GM19455 (cell line): ENCODE results near the gene TMEM40.
"Not testable (repeated sequence)": the region's sequence is repeated elsewhere in the genome, so short reads cannot be mapped to it uniquely, and the experiment has no call there.

Experiments used
- ATAC-seq: cut with Tn5 transposase; IDR thresholded peaks from one replicate; pipeline ENCODE4 v1.9.1; 2021; ENCODE audit not compliant: unreplicated experiment

Gene TMEM40, protein sequence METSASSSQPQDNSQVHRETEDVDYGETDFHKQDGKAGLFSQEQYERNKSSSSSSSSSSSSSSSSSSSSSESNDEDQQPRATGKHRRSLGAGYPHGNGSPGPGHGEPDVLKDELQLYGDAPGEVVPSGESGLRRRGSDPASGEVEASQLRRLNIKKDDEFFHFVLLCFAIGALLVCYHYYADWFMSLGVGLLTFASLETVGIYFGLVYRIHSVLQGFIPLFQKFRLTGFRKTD

DNA sequence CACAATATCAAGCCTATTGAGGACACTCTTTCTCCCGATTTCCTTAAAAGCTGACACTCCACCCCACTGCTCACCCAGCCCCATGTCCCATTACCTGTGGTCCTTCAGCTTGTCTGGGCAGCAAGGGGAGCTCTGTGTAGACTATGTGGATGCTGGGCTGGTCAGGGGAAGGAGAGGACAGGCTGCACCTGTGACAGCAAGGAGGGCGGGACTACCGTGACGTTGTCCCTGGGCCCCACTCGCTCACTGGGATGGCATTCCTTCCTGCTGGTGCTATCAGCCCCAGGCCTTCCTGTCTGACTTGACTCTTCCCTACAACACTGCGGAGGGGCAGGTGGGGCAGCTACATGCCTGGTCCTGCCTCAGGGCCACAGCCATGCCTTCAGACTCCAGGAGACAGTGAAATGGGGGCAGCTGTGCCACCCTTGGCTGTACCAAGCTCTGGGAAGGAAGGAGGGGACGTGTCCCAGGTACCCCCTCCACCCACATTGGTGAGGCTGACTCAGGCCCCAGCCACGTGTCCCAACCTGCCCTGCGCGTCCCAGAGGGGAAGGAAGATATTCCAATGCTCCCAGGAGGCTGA lies at the start of gene TMEM40:
TSS of gene TMEM40 (minus strand) at position 163 of the 583 bp plus-strand sequence. CDS start 9,427 bp downstream, outside the sequence.
- no peak for ATAC-seq

DNA sequence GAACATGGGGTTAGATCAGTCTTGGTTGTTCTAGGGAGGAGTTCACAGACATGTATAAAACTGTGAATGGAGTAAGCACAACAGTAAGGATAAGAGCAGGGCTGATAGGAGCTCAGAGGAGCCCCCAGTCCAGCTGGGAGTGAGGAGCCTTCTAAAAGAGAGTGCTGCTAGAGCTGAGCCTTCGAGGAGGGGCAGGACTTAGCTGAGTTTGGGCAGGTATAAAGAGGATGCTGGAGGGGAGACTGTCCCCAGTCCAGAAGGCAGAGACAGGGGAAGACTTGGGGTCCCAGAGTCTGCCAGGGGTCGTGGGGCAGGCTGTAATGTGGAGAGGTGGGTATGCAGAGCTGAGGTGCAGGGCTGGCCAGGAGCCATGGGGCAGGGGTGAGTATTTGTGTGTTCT lies 49.5 kb upstream of the TMEM40 start:
- no peak for ATAC-seq

DNA sequence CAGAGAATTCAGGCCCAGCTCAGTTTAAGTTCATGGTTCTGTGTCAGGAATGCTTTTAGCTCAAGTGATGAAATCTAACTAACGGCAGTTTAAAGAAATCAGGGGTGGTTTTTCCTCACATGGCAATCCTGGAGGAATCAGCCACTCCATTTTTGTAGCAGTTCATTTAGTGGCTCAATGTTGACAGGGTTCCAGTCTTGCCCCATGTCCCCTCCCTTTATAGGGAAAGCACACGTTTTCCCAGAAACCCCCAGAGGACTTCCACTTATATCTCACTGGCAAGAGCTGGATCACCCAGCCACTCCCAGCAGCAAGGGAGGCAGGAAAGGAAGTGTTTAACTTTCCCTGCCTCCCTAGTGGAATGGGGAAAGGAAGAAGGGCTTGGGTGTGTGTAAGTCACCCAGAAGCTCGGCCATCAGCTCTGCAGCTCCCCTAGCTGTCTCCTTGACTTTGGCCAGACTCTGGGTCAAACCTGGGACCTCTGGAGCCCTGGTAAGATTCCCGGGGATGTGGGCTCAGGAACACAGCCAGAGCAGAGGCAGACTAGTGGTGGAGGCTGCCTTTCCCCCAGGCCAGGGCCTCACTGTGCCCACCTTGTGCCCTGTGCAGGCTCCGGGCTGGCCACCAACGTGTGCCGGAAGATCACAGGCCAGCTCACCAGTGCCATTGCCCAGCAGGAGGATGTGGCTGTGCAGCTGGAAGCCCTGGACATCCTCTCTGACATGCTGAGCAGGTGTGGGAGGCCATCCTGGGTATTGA lies 48.7 kb upstream of the TMEM40 start:
- ATAC-seq, result no peak

DNA sequence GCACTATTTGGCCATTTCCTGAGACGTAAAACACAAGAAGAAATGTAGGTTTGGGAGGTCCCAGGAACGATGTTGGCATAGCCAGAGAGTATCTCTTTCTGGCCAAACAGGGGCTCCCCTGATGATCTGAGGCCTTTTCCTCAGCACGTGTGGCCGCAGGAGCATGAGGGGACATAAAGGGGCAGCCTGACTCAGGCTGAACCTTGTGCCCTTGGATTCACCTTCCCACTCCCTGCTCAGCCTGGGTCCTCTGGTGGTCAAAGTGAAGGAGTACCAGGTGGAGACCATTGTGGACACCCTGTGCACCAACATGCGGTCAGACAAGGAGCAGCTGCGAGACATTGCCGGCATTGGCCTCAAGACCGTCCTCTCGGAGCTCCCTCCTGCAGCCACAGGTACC lies 48.0 kb upstream of the TMEM40 start:
- ATAC-seq, result no peak

DNA sequence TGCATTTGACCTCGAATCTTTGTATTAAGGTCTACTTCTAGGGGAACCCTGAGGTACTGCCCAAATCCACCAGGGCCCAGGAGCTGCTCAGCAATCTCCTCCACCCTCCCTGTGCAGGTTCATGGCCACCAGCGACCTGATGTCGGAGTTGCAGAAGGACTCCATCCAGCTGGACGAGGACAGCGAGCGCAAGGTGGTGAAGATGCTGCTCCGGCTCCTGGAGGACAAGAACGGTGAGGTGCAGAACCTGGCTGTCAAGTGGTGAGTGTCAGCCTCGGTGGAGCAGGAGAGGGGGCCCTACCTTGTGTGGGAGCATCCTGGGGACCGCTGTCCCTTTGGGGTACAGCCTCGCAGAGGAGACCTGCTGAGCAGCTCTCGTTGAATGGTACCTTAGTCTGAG lies 44.3 kb upstream of the TMEM40 start:
- no peak for ATAC-seq

DNA sequence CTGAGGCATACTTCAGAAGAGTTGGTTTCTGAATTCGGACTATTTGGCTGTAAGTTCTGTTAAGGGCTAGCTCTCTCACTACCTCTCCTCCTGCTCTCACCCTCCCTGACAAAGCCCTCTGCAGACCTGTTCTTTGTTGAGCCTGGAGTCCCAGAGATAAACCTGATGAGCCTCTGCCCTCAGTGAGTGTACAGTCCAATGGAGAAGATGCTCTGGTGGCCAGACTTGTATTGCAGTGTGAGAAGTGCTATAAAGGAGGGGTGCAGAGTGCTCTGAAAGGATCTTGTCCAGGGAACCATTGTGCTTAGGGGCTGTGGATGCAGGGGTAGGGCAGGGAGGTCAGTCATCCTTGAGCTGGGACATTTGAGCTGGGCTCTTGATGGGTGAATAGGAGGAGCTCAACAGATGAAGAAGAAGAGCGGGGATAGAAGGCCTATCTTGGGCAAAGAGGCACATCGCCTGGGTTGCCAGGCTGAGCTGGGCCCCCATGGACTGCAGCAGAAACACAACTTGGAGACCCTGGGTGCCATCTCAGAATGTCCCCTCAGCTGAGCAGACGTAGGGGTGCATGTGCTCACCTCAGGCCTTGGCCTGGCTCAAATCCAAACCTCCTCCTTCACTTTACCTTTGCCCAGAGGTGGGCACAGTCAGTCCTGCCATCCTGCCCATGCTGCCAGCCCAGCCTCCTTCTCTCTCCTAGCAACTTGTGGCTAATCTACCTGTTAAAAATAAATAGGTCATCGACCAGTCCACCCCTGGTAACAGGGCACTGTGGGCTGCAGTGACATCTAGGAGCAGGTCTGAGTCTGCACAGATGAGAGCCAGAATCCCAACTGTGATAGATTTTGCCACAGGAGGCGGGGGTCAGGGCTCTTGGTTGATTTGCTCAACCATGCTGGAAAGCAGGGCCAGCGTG lies 40.7 kb upstream of the TMEM40 start:
- no peak for ATAC-seq

DNA sequence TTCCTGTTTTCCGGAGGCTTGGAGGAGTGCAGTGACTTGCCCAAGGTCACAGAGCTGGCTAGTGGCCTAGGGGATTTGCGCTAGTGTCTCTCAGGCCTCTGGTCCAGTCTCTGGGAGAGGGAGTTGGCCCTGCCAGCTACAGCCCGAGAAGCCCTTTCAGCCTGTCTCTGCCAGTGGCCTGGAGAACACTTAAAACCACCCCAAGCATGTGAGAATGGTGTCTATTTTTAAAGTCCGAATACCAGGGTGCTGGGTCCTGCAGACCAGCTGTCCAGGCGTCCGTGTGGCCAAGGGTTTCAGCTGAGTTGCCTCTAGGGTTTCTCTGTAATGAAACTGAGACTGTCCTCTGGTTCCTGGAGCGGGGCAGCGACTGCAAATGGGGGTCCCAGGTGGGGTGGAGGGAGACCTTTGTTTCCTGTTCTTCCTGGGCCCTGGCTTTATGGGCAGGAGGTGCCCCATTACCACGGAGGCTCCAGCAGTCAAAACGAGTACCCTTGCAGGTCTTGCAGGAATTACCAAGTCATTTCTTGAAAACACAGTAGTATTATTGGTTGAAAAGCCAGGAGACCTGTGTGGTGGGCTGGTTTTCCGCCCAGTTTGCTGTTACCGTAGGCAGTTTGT lies 39.6 kb upstream of the TMEM40 start:
- no peak for ATAC-seq

DNA sequence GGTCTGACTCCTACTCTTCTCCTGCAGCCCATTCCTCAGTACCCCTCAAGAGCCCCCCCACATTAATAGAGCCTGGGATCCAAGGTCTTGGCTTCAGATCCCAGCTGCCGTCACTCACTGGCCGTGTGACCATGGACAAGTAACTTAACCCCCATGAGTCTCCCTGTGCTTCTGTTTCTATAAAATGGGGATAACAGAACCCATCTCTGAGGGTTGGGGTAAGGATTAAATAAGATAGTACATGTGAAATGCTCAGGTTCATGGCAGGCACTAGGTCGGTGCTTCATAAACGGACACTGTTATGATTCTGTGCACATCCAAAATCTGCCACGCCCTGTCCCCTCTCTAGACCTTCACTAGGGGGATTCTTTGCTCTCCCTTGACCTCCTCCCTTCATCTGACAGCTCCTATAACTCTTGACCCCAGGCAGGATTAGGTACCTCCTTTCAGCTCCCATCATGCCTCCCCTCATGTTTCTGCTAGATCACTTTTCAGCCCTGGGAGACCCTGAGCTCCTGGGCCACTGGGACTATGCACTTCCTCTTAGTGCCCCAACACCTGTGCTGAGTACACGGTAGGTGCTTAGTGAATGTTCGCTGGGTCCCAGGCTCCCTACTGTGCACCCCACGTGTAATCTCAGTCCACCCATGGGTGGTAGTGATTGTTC lies 39.0 kb upstream of the TMEM40 start:
- ATAC-seq, result no peak

DNA sequence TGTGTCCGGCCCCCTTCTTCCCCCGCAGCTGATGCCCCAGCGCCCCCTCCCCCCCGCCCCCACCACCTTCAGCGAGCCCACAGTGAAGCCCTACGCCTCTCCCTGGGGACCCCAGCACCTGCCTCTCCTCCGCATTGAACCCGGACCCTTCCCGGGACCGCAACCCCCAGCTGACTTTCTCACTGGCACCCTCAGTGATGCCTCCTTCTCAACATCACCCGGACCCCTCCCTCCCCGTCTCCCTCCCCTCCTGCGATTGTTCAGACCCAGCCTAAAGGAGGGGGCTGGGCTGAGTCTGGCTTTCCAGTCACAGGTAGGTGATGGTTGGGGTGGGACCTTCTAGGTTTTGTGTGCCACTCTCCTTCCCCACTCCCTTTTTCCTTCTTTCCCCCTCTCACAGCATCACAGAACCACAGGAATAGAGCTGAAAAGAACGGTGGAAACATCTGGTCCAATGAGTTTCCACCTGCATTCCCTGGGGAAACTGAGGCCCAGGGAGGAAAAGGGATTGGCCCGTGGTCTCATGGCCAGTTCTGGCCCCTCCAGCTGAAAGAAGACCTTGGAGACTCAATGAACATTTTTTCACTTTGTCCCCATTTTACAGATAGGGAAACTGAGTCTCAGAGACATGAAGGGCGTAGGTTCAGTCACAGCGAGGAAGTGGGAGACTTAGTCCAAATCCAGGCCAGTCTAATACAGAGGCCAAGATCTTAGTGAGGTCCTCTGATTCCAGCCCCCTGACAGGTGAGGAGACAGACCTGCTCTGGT lies 38.2 kb upstream of the TMEM40 start:
- ATAC-seq, result no peak

DNA sequence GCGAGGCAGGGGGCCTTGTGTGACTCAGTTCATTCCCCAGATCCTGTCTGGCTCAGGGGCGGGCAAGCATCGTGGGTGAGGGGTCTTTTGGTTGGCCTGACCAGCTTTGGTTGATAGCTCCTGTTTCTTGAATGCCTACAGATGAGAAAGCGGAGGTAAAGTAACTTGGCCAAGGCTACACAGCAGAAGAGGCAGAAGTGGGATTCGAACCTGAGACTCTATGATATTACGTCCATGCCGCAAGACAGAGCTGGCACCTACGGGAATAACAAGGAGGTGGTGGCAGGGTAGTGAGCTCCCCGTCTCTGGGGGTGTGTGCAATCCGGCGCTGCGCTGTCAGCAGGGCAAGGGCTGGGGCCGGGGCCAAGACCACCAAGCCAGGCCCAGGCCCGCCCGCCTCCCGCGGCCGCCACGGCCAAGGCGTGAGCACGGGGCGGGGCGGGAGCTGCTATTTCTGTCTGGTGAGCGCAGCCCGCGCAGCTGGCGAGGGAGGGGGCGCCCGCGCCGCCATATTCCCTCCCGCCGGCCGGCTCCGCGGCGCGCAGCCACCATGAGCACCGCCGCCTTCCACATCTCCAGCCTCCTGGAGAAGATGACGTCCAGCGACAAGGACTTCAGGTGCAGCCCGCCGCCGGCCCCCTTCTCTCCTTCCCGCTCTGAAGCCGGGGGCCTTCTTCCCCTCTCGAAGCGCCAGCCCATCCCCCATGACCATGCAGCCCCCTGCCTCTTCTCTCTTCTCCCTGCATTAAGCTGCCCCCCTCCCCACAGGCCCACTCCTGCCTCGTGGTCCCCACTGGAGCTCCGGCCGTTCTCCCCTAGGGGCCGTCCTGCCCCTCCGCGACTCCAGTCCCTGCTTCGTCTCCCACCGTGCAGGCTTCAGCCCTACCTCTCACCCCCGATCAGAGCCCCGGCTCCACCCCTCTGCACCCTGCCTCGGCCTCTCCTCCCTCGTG lies 37.4 kb upstream of the TMEM40 start, which contains the start of gene CAND2:
TSS of gene CAND2 (plus strand) at position 510 of the 953 bp plus-strand sequence. CDS start at position 551, 41 bp downstream.
- ATAC-seq, result no peak

DNA sequence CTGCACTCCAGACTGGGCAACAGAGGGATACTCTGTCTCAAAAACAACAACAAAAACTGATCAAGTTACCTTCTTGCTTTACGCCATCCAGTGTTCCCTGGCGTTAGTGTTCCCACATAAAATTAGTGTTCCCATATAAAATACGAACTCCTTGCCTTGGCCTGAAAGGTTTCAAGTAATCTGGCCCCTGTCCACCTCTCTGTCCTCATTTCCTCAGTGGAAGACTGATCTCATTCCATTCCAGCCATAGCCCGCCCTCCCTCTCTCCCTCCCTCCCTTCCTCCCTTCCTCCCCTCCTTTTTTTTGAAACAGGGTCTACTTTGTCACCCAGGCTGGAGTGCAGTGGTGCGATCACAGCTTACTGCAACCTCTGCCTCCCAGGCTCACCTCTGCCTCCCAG lies 34.6 kb upstream of the TMEM40 start:
- ATAC-seq, result no peak

DNA sequence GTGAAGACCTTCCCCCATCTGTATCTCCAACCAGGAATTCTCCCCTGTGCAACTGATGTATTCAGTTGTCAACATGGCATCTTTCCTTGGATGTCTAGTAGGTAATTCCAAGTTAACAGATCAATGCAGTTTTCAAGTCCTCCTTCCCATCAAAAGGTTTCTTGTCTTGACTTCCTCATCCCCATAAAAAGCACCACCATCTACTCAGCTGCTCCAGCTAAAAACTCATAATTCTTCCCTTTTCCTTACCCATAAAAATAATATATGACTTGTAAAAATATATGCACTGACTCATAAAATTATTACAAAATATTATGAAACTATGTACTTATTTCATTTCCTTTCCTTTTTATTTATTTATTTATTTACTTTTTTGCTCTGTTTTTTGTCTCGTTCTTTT lies 32.4 kb upstream of the TMEM40 start:
- no peak for ATAC-seq

DNA sequence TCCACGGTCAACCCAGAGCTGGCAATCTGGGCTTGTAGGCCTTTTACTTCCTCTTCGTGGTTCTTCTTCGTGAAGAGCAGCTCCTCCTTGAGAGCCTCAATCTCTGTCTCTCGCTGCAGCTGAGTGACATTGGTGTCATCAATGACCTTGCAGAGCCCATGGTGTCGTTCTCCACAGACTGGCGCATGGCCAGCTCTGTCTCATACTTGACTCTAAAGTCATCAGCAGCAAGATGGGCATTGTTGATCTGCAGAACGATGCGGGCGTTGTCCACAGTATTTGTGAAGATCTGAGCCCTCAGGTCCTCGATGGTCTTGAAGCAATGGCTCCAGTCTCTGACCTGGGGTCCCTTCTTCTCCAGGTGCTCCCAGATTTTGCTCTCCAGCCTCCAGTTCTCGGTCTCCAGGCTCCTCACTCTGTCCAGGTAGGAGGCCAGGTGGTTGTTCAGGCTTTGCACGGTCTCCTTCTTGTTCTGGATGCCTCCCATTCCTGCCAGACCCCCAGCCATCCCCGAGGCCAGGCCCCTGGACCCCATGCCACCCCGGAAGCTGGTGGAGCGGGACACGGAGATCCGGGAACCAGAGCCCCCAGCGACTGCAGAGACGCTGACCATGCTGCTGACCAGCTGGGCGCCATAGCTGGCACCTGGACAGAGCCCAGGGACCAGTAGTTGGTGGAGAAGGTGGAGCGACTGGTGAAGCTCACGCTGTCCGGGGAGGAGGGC lies 29.1 kb upstream of the TMEM40 start:
- not testable (repeated sequence) for ATAC-seq

DNA sequence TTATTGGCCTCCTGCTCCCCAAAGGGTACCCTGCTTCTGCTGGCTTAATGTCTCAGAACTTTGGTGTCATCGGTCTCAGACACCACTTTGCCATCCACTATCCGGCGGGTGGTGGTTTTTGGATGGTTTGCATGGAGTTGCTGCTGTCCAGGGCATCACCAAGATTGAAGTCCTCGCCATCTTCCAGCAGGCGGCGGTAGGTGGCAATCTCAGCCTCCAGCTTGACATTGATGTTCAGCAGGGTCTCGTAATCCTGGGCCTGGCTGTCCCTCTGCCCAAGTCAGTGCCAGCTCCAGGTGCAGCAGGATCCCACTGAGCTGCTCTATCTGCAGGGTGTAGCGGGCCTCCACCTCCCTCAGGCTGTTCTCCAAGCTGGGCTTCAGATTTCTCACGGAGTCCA lies 28.3 kb upstream of the TMEM40 start:
- not testable (repeated sequence) for ATAC-seq

DNA sequence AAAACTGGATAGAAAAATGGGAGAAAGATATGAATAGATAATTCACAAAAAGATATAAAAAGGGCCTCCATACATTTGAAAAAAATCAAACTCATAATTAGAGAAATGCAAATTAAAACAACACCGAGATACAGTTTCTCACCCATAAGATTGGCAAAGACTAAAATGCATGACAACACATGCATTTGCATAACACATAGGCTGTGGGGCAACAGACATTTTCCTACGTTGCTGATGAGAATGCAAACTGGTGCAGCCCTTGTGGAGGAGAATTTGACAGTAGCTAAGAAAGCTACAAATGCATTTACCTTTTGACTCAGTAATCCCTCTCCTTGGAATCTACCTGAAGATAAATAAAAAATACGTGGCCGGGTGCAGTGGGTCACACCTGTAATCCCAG lies 26.0 kb upstream of the TMEM40 start:
- ATAC-seq, result no peak

DNA sequence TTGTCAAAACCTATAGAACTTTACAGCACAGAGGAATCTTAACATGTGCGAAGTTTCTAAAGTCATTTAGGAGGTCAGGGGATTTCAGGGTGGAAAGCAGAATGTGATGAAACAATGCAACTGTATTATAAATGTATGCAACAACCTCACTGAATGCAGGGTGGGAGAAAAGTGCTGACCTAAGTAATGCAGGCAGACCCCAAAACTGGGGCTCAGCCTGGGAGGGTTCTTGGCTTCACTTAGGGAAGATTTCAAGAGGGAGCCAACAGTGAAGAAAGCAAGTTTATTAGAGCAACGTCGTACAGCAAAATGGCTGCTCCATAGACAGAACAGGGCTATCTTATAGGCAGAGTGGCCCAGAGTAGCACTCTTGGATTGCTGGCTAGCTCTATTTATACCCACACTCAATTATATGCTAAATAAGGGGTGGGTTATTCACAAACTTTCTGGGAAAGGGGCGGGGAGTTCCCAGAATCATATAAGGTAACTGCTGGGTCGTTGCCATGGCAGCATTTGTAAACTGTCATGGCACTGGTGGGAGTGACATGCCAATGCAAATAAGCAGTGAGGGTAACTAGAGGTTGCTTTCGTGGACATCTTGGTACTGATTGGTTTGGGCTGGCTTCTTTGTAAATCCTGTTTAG lies 23.2 kb upstream of the TMEM40 start:
- no peak for ATAC-seq

DNA sequence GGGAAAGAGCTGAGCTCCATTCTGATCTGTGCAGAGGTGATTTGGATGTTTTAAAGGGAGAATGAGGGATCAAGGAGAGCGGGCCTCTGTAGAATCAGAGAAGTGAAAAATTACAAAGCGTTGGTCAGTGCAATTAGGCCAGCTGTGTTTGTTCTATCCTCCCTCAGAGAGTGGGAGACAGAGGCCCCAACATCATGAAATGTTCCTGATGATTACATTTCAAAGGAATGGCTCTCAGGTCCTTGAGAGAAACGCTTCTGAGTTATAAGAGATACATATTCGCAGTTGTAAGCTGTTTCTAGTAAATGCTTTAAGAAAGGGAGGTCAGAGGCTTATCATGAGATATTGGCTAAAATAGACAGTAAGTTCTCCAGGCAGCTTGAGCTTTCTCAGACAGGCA lies 21.7 kb upstream of the TMEM40 start:
- ATAC-seq, result no peak
